SU-DHL-6 (cell line): ENCODE measurements around the gene MBD3.
A peak's percentile ranks its signal among the peaks of the same experiment; 100 is the strongest.

Source experiments
- H2AFZ ChIP-seq: fragments of 200-600 bp; sonication (generic); 2 replicates; pipeline ENCODE4 v1.6.1; 2014; ENCODE audit warnings: low read depth, mild to moderate bottlenecking, moderate library complexity, mixed read lengths, antibody characterized with exemption, low read length; ENCODE audit not compliant: severe bottlenecking
- H3F3A ChIP-seq: fragments of 200-600 bp; shearing (Covaris generic); 2 replicates; pipeline ENCODE4 v1.6.0; 2016; ENCODE audit warnings: antibody characterized with exemption, mild to moderate bottlenecking; ENCODE audit not compliant: insufficient read depth
- H3K27ac ChIP-seq: fragments of 200-600 bp; sonication (generic); 2 replicates; pipeline ENCODE4 v1.5.1; 2016; ENCODE audit warnings: low read depth, mild to moderate bottlenecking, low read length, moderate library complexity, mixed read lengths
- H3K27me3 ChIP-seq: fragments of 200-600 bp; sonication (generic), shearing (Covaris generic); 2 replicates; pipeline ENCODE4 v1.6.0; 2014; ENCODE audit warnings: mild to moderate bottlenecking, low read length
- H3K36me3 ChIP-seq: fragments of 200-600 bp; sonication (generic); 2 replicates; pipeline ENCODE4 v1.6.1; 2014; ENCODE audit warnings: mild to moderate bottlenecking, low read length, mixed read lengths
- H3K4me2 ChIP-seq: fragments of 300-600, 200-600 bp; shearing (Covaris generic), sonication (generic); 2 replicates; pipeline ENCODE4 v1.6.0; 2014; ENCODE audit warnings: low read length, low read depth, mild to moderate bottlenecking; ENCODE audit not compliant: poor library complexity, severe bottlenecking
- H3K4me3 ChIP-seq: fragments of 200-600 bp; sonication (generic); 2 replicates; pipeline ENCODE4 v1.5.1; 2014; ENCODE audit warnings: antibody characterized with exemption, low read length, mild to moderate bottlenecking, mixed read lengths; ENCODE audit not compliant: insufficient read depth, poor library complexity, severe bottlenecking
- H3K79me2 ChIP-seq: fragments of 200-600 bp; sonication (generic); 2 replicates; pipeline ENCODE4 v1.6.1; 2014; ENCODE audit warnings: mild to moderate bottlenecking, low read length, moderate library complexity; ENCODE audit not compliant: insufficient read depth
- H3K9ac ChIP-seq: fragments of 200-600 bp; sonication (generic); 2 replicates; pipeline ENCODE4 v1.7.0; 2014; ENCODE audit warnings: mild to moderate bottlenecking, low read length
- H3K9me2 ChIP-seq: fragments of 200-600 bp; sonication (generic); replicated peaks from 2 replicates; pipeline ENCODE4 v1.6.1; 2014; ENCODE audit warnings: low read length; ENCODE audit not compliant: insufficient read depth
- H3K9me3 ChIP-seq: fragments of 200-600 bp; sonication (generic); 2 replicates; pipeline ENCODE4 v1.6.1; 2014; ENCODE audit warnings: low read length, mixed read lengths; ENCODE audit not compliant: insufficient read depth
- H4K20me1 ChIP-seq: fragments of 200-600 bp; sonication (generic); 2 replicates; pipeline ENCODE4 v1.6.1; 2014; ENCODE audit warnings: low read depth, mild to moderate bottlenecking, antibody characterized with exemption, low read length, moderate library complexity, mixed read lengths
- CTCF ChIP-seq: fragments of 200-600 bp; sonication (generic); IDR thresholded peaks from one replicate; pipeline ENCODE4 v1.5.1; 2017; ENCODE audit warnings: antibody characterized with exemption, mild to moderate bottlenecking, low read length, moderate library complexity; ENCODE audit not compliant: insufficient read depth, poor library complexity, severe bottlenecking
- EZH2phosphoT487 ChIP-seq: fragments of 200-600 bp; sonication (generic), shearing (Covaris generic); conservative IDR thresholded peaks from 2 replicates; pipeline ENCODE4 v1.6.1; 2018; ENCODE audit warnings: mild to moderate bottlenecking, antibody characterized with exemption, low read length, moderate library complexity, mixed read lengths

MBD3 gene

GRCh38 chr19:1593501-1593772, 772 bp upstream of the MBD3 start:
- TF ChIP-seq CTCF (no peak), EZH2phosphoT487 (no peak)
- peak overlapping the region; percentile 62 for H3K4me3 ChIP-seq
- H2AFZ ChIP-seq = peak overlapping the region; percentile 75
- peaks cover 4% of the 10 kb centered on the region; the same call in 1 of the 2 replicates for H3K36me3 ChIP-seq
- H3K27ac ChIP-seq = peak overlapping the region; percentile 61; the same call in 1 of the 2 replicates
- peaks cover 30% of the 10 kb centered on the region for H3F3A ChIP-seq
- H3K79me2 ChIP-seq = peaks cover 36% of the 10 kb centered on the region
- no peaks in the 10 kb centered on the region for H3K9me3 ChIP-seq
- H3K9me2 ChIP-seq = no peaks in the 10 kb centered on the region
- H3K27me3 ChIP-seq = no peaks in the 10 kb centered on the region
- H3K9ac ChIP-seq = peak overlapping the region; percentile 74
- H4K20me1 ChIP-seq = peaks cover 7% of the 10 kb centered on the region; the same call in 1 of the 2 replicates
- H3K4me2 ChIP-seq = peak overlapping the region; percentile 86

- Histone ChIP-seq H3K79me2 (peaks cover 49% of the 10 kb centered on the region), H3K27ac (peak overlapping the region; percentile 96)
These were observed 476 bp downstream of the MBD3 start for GRCh38 chr19:1592024-1592754.

GRCh38 chr19:1591421-1592023, 1.1 kb downstream of the MBD3 start:
- Histone ChIP-seq H3K9me2 (no peaks in the 10 kb centered on the region), H3K79me2 (peaks cover 53% of the 10 kb centered on the region), H3K4me2 (peak overlapping the region; percentile 90), H3K27ac (peak overlapping the region; percentile 96), H3K9ac (peak overlapping the region; percentile 100), H4K20me1 (peaks cover 7% of the 10 kb centered on the region; the same call in 1 of the 2 replicates), H2AFZ (no peak overlapping the region), H3K27me3 (no peaks in the 10 kb centered on the region), H3K36me3 (peaks cover 4% of the 10 kb centered on the region; the same call in 1 of the 2 replicates), H3K9me3 (no peaks in the 10 kb centered on the region), H3F3A (peaks cover 23% of the 10 kb centered on the region), H3K4me3 (peak overlapping the region; percentile 100)
- no peak for TF ChIP-seq CTCF
- TF ChIP-seq EZH2phosphoT487 = no peak

More at GRCh38 chr19:1592024-1592754, 476 bp downstream of the MBD3 start:
- no peak overlapping the region for H2AFZ ChIP-seq
- H3F3A ChIP-seq = peaks cover 29% of the 10 kb centered on the region
- peaks cover 7% of the 10 kb centered on the region; the same call in 1 of the 2 replicates for H4K20me1 ChIP-seq
- no peaks in the 10 kb centered on the region for H3K9me3 ChIP-seq
- TF ChIP-seq CTCF (no peak), EZH2phosphoT487 (no peak)
- H3K9me2 ChIP-seq = no peaks in the 10 kb centered on the region
- H3K27me3 ChIP-seq = no peaks in the 10 kb centered on the region
- H3K4me2 ChIP-seq = peak overlapping the region; percentile 90
- H3K36me3 ChIP-seq = peaks cover 4% of the 10 kb centered on the region; the same call in 1 of the 2 replicates
- peak overlapping the region; percentile 100 for H3K4me3 ChIP-seq
- peak overlapping the region; percentile 100 for H3K9ac ChIP-seq
